ENCODE data around the gene MCM9.
"Not testable (repeated sequence)": the region's sequence is repeated elsewhere in the genome, so short reads cannot be mapped to it uniquely, and the experiment has no call there.

The MCM9 gene

GRCh38 chr6:118765316-118765715 lies 169.6 kb downstream of the MCM9 start:
- not testable (repeated sequence) for H3K27ac Mint-ChIP-seq; DNase-seq (ENCODE audit: low spot score in 2 of 2); H3K36me3 Mint-ChIP-seq

GRCh38 chr6:118764766-118765165 lies 170.2 kb downstream of the MCM9 start:
- H3K36me3 Mint-ChIP-seq, result no peaks in the 10 kb centered on the region
- no peak overlapping the region for H3K4me3 Mint-ChIP-seq
- no peak overlapping the region for H3K27ac Mint-ChIP-seq
- H3K4me1 Mint-ChIP-seq, result peaks cover 9% of the 10 kb centered on the region
- no peaks in the 10 kb centered on the region for H3K9me3 Mint-ChIP-seq
- no peak for ATAC-seq (ENCODE audit: low read depth)
- peaks cover 2% of the 10 kb centered on the region for H3K27me3 Mint-ChIP-seq
- DNase-seq (ENCODE audit: low spot score in 2 of 2), result no peak

More at GRCh38 chr6:118765316-118765715, 169.6 kb downstream of the MCM9 start:
- not testable (repeated sequence) for H3K9me3 Mint-ChIP-seq; H3K4me1 Mint-ChIP-seq; H3K27me3 Mint-ChIP-seq; H3K4me3 Mint-ChIP-seq; ATAC-seq (ENCODE audit: low read depth)
